Prostate gland (tissue), 2 donors: ENCODE data around the gene NSD2. TPM values are rescaled to one million over a fixed set of nuclear protein-coding genes. Genes with fewer than 3 reads are reported as not detected.

Experiments
- DNase-seq: peaks from one replicate; pipeline ENCODE4 v3.0.0-alpha.2; 2019; ENCODE audit warnings: low spot score
- H3K27ac ChIP-seq, 2 donors: fragments of 200-600 bp; sonication (generic); 2 replicates each; pipeline ENCODE4 v1.5.1; 2017 to 2019
- H3K27me3 ChIP-seq: fragments of 200-600 bp; sonication (generic); replicated peaks from 2 replicates; pipeline ENCODE4 v1.5.1; 2019; ENCODE audit not compliant: insufficient read depth
- H3K36me3 ChIP-seq, 2 donors: fragments of 200-600 bp; sonication (generic); 1 replicate in 1 of 2; 2 replicates in 1 of 2; pipeline versions ENCODE4 v1.5.1 to v1.8.1; 2017 to 2019
- H3K4me1 ChIP-seq: fragments of 200-600 bp; sonication (generic); replicated peaks from 2 replicates; pipeline ENCODE4 v1.5.1; 2019
- H3K4me3 ChIP-seq, 2 donors: fragments of 200-600 bp; sonication (generic); 2 replicates each; pipeline ENCODE4 v1.5.1; 2017 to 2019
- H3K9me3 ChIP-seq: fragments of 200-600 bp; sonication (generic); 2 replicates; pipeline ENCODE4 v1.5.1; 2017
- CTCF ChIP-seq, 4 experiments: fragments of 200-600 bp in 2 of 4; fragments of 450-650 bp in 2 of 4; sonication (generic) in 2 of 4; IDR thresholded peaks; 1 replicate in 3 of 4; 2 replicates in 1 of 4; pipeline ENCODE4 v1.5.1; 2016 to 2019; ENCODE audit warnings: antibody characterized with exemption in 4 of 4, mild to moderate bottlenecking in 2 of 4, moderate library complexity in 2 of 4
- POLR2A ChIP-seq: fragments of 450-650 bp; IDR thresholded peaks from one replicate; pipeline ENCODE4 v1.6.1; 2016; ENCODE audit warnings: antibody characterized with exemption, mild to moderate bottlenecking
- POLR2AphosphoS5 ChIP-seq: sonication (generic); formaldehyde crosslinking; IDR thresholded peaks from one replicate; pipeline ENCODE4 v1.6.1; 2017; ENCODE audit warnings: antibody characterized with exemption
- WGBS: methylation state at CpG from one replicate; pipeline ENCODE4 v1.1.5; 2018; 5-methylcytosine and 5-hydroxymethylcytosine counted together
- intact Hi-C: fragments of 100-400 bp; cut with DNase I; formaldehyde crosslinking; loops from one replicate; pipeline ENCODE4 v1.14.2; 2022
- total RNA-seq, 2 donors: library from RNA; depleted of rRNA; stranded (reverse); fragments of >200 nt; gene quantifications; one replicate each; pipeline ENCODE4 v1.1.0, GENCODE V29; 2016

NSD2 gene
- total RNA-seq, 2 donors from 2014 or later: 18.0 to 75.0 TPM

GRCh38 chr4:1980561-1981041 lies 109.4 kb downstream of the NSD2 start:
- no peak for DNase-seq
- peaks cover 4 to 7% of the 10 kb centered on the region in 2 donors for H3K36me3 ChIP-seq
- H3K4me3 ChIP-seq: no peak overlapping the region
- H3K27ac ChIP-seq: no peak overlapping the region
- H3K9me3 ChIP-seq: no peaks in the 10 kb centered on the region
- intact Hi-C loops: no loop called here
- WGBS: 93% methylated on average over 16 of the region's 16 CpGs
- no peaks in the 10 kb centered on the region for H3K4me1 ChIP-seq
- H3K27me3 ChIP-seq: no peaks in the 10 kb centered on the region
- TF ChIP-seq CTCF (IDR thresholded peaks at IDR 0.05) (no peak), POLR2AphosphoS5 (no peak), POLR2A (no peak)

DNA sequence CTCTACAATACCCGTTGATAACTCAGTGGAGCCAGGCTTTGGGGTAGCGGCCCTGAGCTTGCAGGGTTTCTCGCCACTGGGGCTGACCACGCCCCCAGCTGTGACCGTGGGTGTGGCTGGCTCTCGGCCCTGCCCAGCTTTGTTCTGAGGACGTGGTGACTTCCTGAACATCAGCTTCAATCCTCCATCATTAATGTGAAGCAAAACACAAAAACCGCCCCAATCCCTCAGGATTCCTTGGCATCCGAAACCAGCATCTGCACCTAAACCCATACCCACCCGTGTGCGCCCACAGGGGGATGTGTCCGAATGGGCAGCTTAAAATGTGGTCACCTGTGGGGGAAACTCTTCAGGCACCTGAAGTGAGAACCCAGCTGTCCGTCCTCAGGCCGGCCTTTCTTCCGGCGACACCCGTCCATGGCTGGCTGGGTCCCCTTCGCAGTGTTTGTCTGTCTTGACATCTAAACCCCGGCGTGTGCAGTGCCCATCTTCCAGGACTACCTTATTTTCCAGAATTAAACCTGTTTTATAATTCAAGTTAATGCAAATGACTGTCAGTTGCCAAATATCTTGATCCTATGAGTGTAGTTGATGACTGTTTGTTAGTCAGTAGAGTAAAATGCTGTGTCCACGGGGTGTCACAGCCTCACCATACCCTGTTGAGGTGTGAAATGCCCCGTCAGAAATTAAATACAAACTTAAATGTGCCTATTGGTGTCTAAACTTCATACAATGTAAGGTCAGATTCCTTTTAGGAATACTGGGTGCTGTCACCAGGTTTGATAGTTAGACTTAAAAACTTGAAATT lies 110.3 kb downstream of the NSD2 start:
- 79% methylated on average over 22 of the region's 22 CpGs for WGBS
- intact Hi-C loops: no loop called here
- Histone ChIP-seq H3K36me3 (peaks cover 4 to 15% of the 10 kb centered on the region in 2 donors), H3K4me3 (no peak overlapping the region), H3K27ac (no peak overlapping the region), H3K27me3 (no peaks in the 10 kb centered on the region), H3K9me3 (no peaks in the 10 kb centered on the region), H3K4me1 (no peaks in the 10 kb centered on the region)
- TF ChIP-seq CTCF (IDR thresholded peaks at IDR 0.05): no peak
- no peak for DNase-seq

DNA sequence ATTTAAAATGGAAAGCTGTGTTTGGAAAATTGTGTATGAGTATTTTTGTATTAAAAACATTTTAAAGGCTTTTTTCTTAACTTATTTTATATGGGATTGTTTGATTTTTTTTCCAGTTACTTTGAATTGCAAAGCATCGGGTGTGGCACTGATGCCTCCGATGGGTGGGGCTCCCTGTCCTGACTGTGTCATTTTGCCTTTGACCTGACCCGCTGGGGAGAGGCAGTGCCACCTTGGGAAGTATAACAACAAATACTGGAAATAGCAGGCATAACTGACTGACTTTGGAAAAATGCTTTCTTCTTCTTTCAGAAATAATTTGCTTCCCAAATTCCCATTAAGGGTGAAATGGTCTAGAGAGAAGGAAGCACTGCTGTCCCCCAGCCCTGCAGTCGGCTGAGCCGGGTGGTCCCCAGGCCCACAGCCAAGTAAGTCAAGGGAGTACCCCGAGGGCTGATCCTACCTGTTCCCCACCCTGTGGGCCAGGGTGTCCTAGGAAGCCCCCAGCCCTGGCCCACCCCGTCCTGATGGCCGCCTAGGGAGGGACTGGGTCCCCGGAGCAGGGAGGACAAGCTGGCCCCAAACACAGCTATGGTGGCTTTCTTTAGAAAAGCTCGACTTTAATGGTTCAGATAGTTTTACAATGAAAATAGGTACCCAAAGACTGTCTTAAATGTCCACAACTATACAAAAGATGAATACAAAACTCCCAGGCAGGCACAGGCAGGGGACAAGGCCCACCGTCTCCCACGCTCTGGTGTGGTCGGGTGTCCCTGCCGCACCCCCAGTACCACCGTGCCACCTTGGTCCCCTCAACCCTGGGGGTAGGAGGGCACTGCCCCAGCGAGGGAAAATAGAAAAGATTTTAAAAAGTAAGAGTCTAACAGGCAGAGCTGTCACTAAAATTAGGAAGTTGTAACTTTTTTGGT lies 111.2 kb downstream of the NSD2 start:
- 85% methylated on average over 16 of the region's 16 CpGs for WGBS
- Histone ChIP-seq H3K36me3 (peaks cover 4 to 20% of the 10 kb centered on the region in 2 donors), H3K4me1 (no peaks in the 10 kb centered on the region), H3K4me3 (no peak overlapping the region), H3K9me3 (no peaks in the 10 kb centered on the region), H3K27ac (no peak overlapping the region), H3K27me3 (no peaks in the 10 kb centered on the region)
- intact Hi-C loops: no loop called here
- TF ChIP-seq POLR2A: no peak
- no peak for DNase-seq

- intact Hi-C loops: no loop called here
- WGBS: 90% methylated on average over 25 of the region's 34 CpGs
- no peaks in the 10 kb centered on the region for H3K27me3 ChIP-seq
These were observed 112.1 kb downstream of the NSD2 start for GRCh38 chr4:1983053-1983845.

More at GRCh38 chr4:1983053-1983845, 112.1 kb downstream of the NSD2 start:
- peaks cover 4 to 27% of the 10 kb centered on the region in 2 donors for H3K36me3 ChIP-seq
- TF ChIP-seq CTCF (IDR thresholded peaks at IDR 0.05): no peak
- TF ChIP-seq POLR2A: no peak
- TF ChIP-seq POLR2AphosphoS5: no peak
- no peak overlapping the region for H3K4me3 ChIP-seq
- H3K4me1 ChIP-seq: no peaks in the 10 kb centered on the region
- DNase-seq: no peak
- H3K27ac ChIP-seq: no peak overlapping the region
- H3K9me3 ChIP-seq: no peaks in the 10 kb centered on the region
